Liver (tissue), 3 donors: ENCODE results near the gene METTL15.

ENCODE experiments used
- RAD21 ChIP-seq, 2 donors: IDR thresholded peaks; 2 replicates each; pipeline ENCODE4 v1.6.1; 2016; ENCODE audit warnings: antibody characterized with exemption in 2 of 2, mild to moderate bottlenecking in 2 of 2
- RXRA ChIP-seq, 2 donors: IDR thresholded peaks; 2 replicates each; pipeline ENCODE4 v1.6.1; 2017 to 2018; ENCODE audit warnings: antibody characterized with exemption in 2 of 2, mild to moderate bottlenecking in 1 of 2
- TAF1 ChIP-seq: conservative IDR thresholded peaks from 2 replicates; pipeline ENCODE4 v1.6.1; 2016; ENCODE audit warnings: antibody characterized with exemption, mild to moderate bottlenecking
- YY1 ChIP-seq: IDR thresholded peaks from 2 replicates; pipeline ENCODE4 v1.6.1; 2016; ENCODE audit warnings: antibody characterized with exemption, mild to moderate bottlenecking
- TF ChIP-seq, protein P1 (sequence below): fragments of 150-350 bp; IDR thresholded peaks from 2 replicates; pipeline ENCODE4 v1.5.1; 2017; ENCODE audit warnings: improper control_type of control experiment, low read depth, low read length; ENCODE audit not compliant: missing input control
- donor health status: healthy.
- donor health status: healthy.

DNA sequence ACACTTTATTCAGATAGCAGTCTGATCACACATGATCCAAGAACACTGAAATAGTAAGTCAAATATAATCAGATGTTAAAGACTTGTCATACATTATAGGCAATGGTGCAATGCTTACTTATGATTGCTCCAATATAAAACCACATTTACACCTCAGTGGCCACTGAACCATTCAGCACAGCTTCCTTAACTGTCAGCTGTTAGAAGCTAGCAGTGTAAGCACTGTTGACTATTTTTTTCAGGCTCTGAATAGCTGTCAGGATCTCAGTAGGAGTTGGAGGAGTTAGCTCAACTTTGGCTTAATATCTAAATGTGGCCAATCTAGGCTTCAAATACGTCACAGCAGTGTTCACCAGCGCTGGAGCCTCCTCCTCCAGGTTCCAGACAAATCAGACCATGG lies 36.6 kb downstream of the METTL15 start:
- TF ChIP-seq, protein P1, sequence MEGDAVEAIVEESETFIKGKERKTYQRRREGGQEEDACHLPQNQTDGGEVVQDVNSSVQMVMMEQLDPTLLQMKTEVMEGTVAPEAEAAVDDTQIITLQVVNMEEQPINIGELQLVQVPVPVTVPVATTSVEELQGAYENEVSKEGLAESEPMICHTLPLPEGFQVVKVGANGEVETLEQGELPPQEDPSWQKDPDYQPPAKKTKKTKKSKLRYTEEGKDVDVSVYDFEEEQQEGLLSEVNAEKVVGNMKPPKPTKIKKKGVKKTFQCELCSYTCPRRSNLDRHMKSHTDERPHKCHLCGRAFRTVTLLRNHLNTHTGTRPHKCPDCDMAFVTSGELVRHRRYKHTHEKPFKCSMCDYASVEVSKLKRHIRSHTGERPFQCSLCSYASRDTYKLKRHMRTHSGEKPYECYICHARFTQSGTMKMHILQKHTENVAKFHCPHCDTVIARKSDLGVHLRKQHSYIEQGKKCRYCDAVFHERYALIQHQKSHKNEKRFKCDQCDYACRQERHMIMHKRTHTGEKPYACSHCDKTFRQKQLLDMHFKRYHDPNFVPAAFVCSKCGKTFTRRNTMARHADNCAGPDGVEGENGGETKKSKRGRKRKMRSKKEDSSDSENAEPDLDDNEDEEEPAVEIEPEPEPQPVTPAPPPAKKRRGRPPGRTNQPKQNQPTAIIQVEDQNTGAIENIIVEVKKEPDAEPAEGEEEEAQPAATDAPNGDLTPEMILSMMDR: no peak
- TF ChIP-seq RXRA (IDR thresholded peaks at IDR 0.05) (no peak), TAF1 (no peak), YY1 (no peak), RAD21 (IDR thresholded peaks at IDR 0.05) (no peak)
